Liver (tissue), 9 donors: ENCODE data around the gene ASF1B. TPM values are rescaled to one million over a fixed set of nuclear protein-coding genes. Genes with fewer than 3 reads are reported as not detected.

Experiments used
- DNase-seq: peaks from one replicate; pipeline ENCODE4 v3.0.0-alpha.2; 2017; ENCODE audit warnings: low spot score
- H3K27ac ChIP-seq, 2 donors: one replicate each; pipeline ENCODE4 v1.7.0; 2013; ENCODE audit warnings: inconsistent platforms in 2 of 2, low read length in 2 of 2, control low read depth in 1 of 2, low read depth in 1 of 2, mild to moderate bottlenecking in 1 of 2
- H3K27me3 ChIP-seq, 4 donors: one replicate each; pipeline versions ENCODE4 v1.6.1 to v1.7.0; 2013; ENCODE audit warnings: low read length in 3 of 4, inconsistent platforms in 1 of 4, mild to moderate bottlenecking in 1 of 4, moderate library complexity in 1 of 4; ENCODE audit not compliant: control insufficient read depth in 4 of 4, insufficient read depth in 4 of 4
- H3K36me3 ChIP-seq, 4 donors: one replicate each; pipeline versions ENCODE4 v1.6.1 to v1.7.0; 2013; ENCODE audit warnings: low read length in 3 of 4, mild to moderate bottlenecking in 3 of 4, low read depth in 1 of 4, moderate library complexity in 1 of 4; ENCODE audit not compliant: control insufficient read depth in 4 of 4, insufficient read depth in 3 of 4
- H3K4me1 ChIP-seq, 4 donors: one replicate each; pipeline versions ENCODE4 v1.6.1 to v1.7.0; 2013; ENCODE audit warnings: low read length in 3 of 4, mild to moderate bottlenecking in 3 of 4, moderate library complexity in 1 of 4; ENCODE audit not compliant: control insufficient read depth in 4 of 4, insufficient read depth in 4 of 4
- H3K4me3 ChIP-seq, 3 donors: one replicate each; pipeline versions ENCODE4 v1.6.1 to v1.7.0; 2013; ENCODE audit warnings: low read length in 3 of 3, control low read depth in 1 of 3, low read depth in 1 of 3, mild to moderate bottlenecking in 1 of 3
- H3K9ac ChIP-seq, 2 donors: one replicate each; pipeline ENCODE4 v1.7.0; 2013; ENCODE audit warnings: low read length in 2 of 2, mild to moderate bottlenecking in 2 of 2, moderate library complexity in 2 of 2, control low read depth in 1 of 2, low read depth in 1 of 2
- H3K9me3 ChIP-seq, 4 donors: one replicate each; pipeline versions ENCODE4 v1.6.1 to v1.7.0; 2013; ENCODE audit warnings: low read length in 3 of 4; ENCODE audit not compliant: control insufficient read depth in 4 of 4
- ATF3 ChIP-seq: IDR thresholded peaks from 2 replicates; pipeline ENCODE4 v1.6.1; 2016; ENCODE audit warnings: antibody characterized with exemption
- CTCF ChIP-seq: fragments of 150-350 bp; IDR thresholded peaks from 2 replicates; pipeline ENCODE4 v1.5.1; 2017; ENCODE audit warnings: improper control_type of control experiment, low read depth, low read length; ENCODE audit not compliant: missing input control
- EGR1 ChIP-seq, 2 donors: IDR thresholded peaks; 2 replicates each; pipeline ENCODE4 v1.6.1; 2016 to 2018; ENCODE audit warnings: antibody characterized with exemption in 2 of 2, low read depth in 2 of 2
- FOXA1 ChIP-seq: IDR thresholded peaks from 2 replicates; pipeline ENCODE4 v1.6.1; 2016; ENCODE audit warnings: antibody characterized with exemption
- FOXA2 ChIP-seq: IDR thresholded peaks from 2 replicates; pipeline ENCODE4 v1.6.1; 2016; ENCODE audit warnings: antibody characterized with exemption
- GABPA ChIP-seq, 2 donors: IDR thresholded peaks in 1 of 2; conservative IDR thresholded peaks in 1 of 2; 2 replicates each; pipeline ENCODE4 v1.6.1; 2016; ENCODE audit warnings: antibody characterized with exemption in 2 of 2, mild to moderate bottlenecking in 1 of 2, moderate library complexity in 1 of 2
- HNF4A ChIP-seq, 2 donors: conservative IDR thresholded peaks; 2 replicates each; pipeline ENCODE4 v1.6.1; 2016; ENCODE audit warnings: antibody characterized with exemption in 2 of 2, mild to moderate bottlenecking in 2 of 2
- HNF4G ChIP-seq: IDR thresholded peaks from 2 replicates; pipeline ENCODE4 v1.6.1; 2016; ENCODE audit warnings: antibody characterized with exemption
- JUND ChIP-seq, 2 donors: IDR thresholded peaks; 2 replicates each; pipeline ENCODE4 v1.6.1; 2016; ENCODE audit warnings: antibody characterized with exemption in 2 of 2
- MAX ChIP-seq: IDR thresholded peaks from 2 replicates; pipeline ENCODE4 v1.6.1; 2016; ENCODE audit warnings: antibody characterized with exemption
- NR2F2 ChIP-seq: IDR thresholded peaks from 2 replicates; pipeline ENCODE4 v1.6.1; 2016; ENCODE audit warnings: antibody characterized with exemption
- RAD21 ChIP-seq, 2 donors: IDR thresholded peaks; 2 replicates each; pipeline ENCODE4 v1.6.1; 2016; ENCODE audit warnings: antibody characterized with exemption in 2 of 2, mild to moderate bottlenecking in 2 of 2
- REST ChIP-seq: IDR thresholded peaks from 2 replicates; pipeline ENCODE4 v1.6.1; 2016; ENCODE audit warnings: antibody characterized with exemption, mild to moderate bottlenecking
- RXRA ChIP-seq, 2 donors: IDR thresholded peaks; 2 replicates each; pipeline ENCODE4 v1.6.1; 2017 to 2018; ENCODE audit warnings: antibody characterized with exemption in 2 of 2, mild to moderate bottlenecking in 1 of 2
- SP1 ChIP-seq: IDR thresholded peaks from 2 replicates; pipeline ENCODE4 v1.6.1; 2018; ENCODE audit warnings: antibody characterized with exemption, mild to moderate bottlenecking
- ZBTB33 ChIP-seq: IDR thresholded peaks from 2 replicates; pipeline ENCODE4 v1.6.1; 2016; ENCODE audit warnings: antibody characterized with exemption
- WGBS: extraction: QIAGEN DNeasy Blood & Tissue Kit; methylation state at CpG from one replicate; pipeline ENCODE4 v1.1.7; 2013; 5-methylcytosine and 5-hydroxymethylcytosine counted together
- polyA plus RNA-seq, 2 donors: library from polyadenylated mRNA; stranded (reverse) in 1 of 2; unstranded in 1 of 2; fragments of 200-250 nt in 1 of 2; fragments of >200 nt in 1 of 2; fragmentation: Nextera tagmentation in 1 of 2; extraction: Ambion mirVana in 1 of 2; gene quantifications; one replicate each; pipeline versions ENCODE4 v1.2.1 to v1.2.3, GENCODE V29; 2013 to 2015
- total RNA-seq, 2 donors: library from RNA; depleted of rRNA; stranded (reverse); fragments of >200 nt; gene quantifications; one replicate each; pipeline ENCODE4 v1.2.3, GENCODE V29; 2014
- donor health status: healthy.
- donor health status: healthy.
- donor health status: healthy.
- donor health status: healthy.
- donor health status: healthy.

Gene ASF1B
- total and polyA plus RNA-seq, 4 donors = 0.25 to 20.5 (median 1.6) TPM

GRCh38 chr19:14093117-14093823 lies 43.1 kb downstream of the ASF1B start:
- peaks cover 1 to 12% (median 8%) of the 10 kb centered on the region in 4 donors for H3K4me1 ChIP-seq

GRCh38 chr19:14091813-14092462 lies 44.5 kb downstream of the ASF1B start:
- peaks cover 0 to 5% (median 3%) of the 10 kb centered on the region in 4 donors for H3K9me3 ChIP-seq
- DNase-seq = peak; percentile 50
- 35% methylated on average over 15 of the region's 15 CpGs for WGBS
- TF ChIP-seq GABPA (IDR thresholded peaks at IDR 0.05 in 1 of 2, conservative IDR thresholded peaks at IDR 0.05 in 1 of 2) = no peak
- no peak for TF ChIP-seq RAD21 (IDR thresholded peaks at IDR 0.05)
- TF ChIP-seq HNF4A (conservative IDR thresholded peaks at IDR 0.05) = no peak
- no peak for TF ChIP-seq ZBTB33
- TF ChIP-seq NR2F2 = no peak
- TF ChIP-seq RXRA (IDR thresholded peaks at IDR 0.05) = no peak
- TF ChIP-seq SP1 = no peak
- no peak for TF ChIP-seq ATF3
- TF ChIP-seq FOXA2 = no peak
- TF ChIP-seq EGR1 (IDR thresholded peaks at IDR 0.05; ENCODE audit: low read depth in 2 of 2) = no peak
- TF ChIP-seq CTCF = no peak
- no peak for TF ChIP-seq FOXA1
- no peak for TF ChIP-seq HNF4G

More at GRCh38 chr19:14093117-14093823, 43.1 kb downstream of the ASF1B start:
- no peak overlapping the region for H3K4me3 ChIP-seq
- 98% methylated on average over 9 of the region's 9 CpGs for WGBS
- no peak overlapping the region for H3K9ac ChIP-seq
- H3K36me3 ChIP-seq = peaks cover 4 to 19% (median 6%) of the 10 kb centered on the region in 4 donors
- H3K9me3 ChIP-seq = peaks cover 0 to 5% (median 3%) of the 10 kb centered on the region in 4 donors
- H3K27ac ChIP-seq = peak overlapping the region in 1 of 2 donors; percentile 12
- DNase-seq = no peak
- H3K27me3 ChIP-seq = no peaks in the 10 kb centered on the region
- TF ChIP-seq ATF3 (no peak), SP1 (no peak), FOXA2 (no peak), GABPA (IDR thresholded peaks at IDR 0.05 in 1 of 2, conservative IDR thresholded peaks at IDR 0.05 in 1 of 2) (no peak), REST (no peak), NR2F2 (no peak), MAX (no peak), HNF4A (conservative IDR thresholded peaks at IDR 0.05) (no peak), FOXA1 (no peak), EGR1 (IDR thresholded peaks at IDR 0.05; ENCODE audit: low read depth in 2 of 2) (no peak), JUND (IDR thresholded peaks at IDR 0.05) (no peak), RXRA (IDR thresholded peaks at IDR 0.05) (no peak)

More at GRCh38 chr19:14091813-14092462, 44.5 kb downstream of the ASF1B start:
- peaks cover 0 to 7% (median 4%) of the 10 kb centered on the region in 4 donors for H3K36me3 ChIP-seq
- H3K27ac ChIP-seq = peak overlapping the region; percentile 95 to 96
- H3K4me1 ChIP-seq = peaks cover 1 to 12% (median 8%) of the 10 kb centered on the region in 4 donors
- peak overlapping the region in 2 of 3 donors; percentile 89 to 93 for H3K4me3 ChIP-seq
- no peaks in the 10 kb centered on the region for H3K27me3 ChIP-seq
- peak overlapping the region in 1 of 2 donors; percentile 97 for H3K9ac ChIP-seq
